Sigmoid colon (tissue), 3 donors: ENCODE measurements around the gene CDC42BPA.

Source experiments
- CTCF ChIP-seq, 4 experiments: fragments of 450-650 bp in 3 of 4; fragments of 200-600 bp in 1 of 4; IDR thresholded peaks; one replicate each; pipeline ENCODE4 v1.5.1; 2016 to 2019; ENCODE audit warnings: antibody characterized with exemption in 4 of 4, mild to moderate bottlenecking in 3 of 4, moderate library complexity in 2 of 4
- POLR2A ChIP-seq, 2 donors: fragments of 450-650 bp; IDR thresholded peaks; one replicate each; pipeline ENCODE4 v1.6.1; 2016; ENCODE audit warnings: antibody characterized with exemption in 2 of 2, mild to moderate bottlenecking in 2 of 2, moderate library complexity in 2 of 2

GRCh38 chr1:227356620-227357146 is 38.4 kb upstream of the CDC42BPA start:
- TF ChIP-seq POLR2A (IDR thresholded peaks at IDR 0.05) (no peak), CTCF (IDR thresholded peaks at IDR 0.05) (no peak)
